Cortex of kidney (tissue), 1 donor: Measurements from ENCODE around the gene GRID1.
"Not testable (repeated sequence)": the region's sequence is repeated elsewhere in the genome, so short reads cannot be mapped to it uniquely, and the experiment has no call there.

ENCODE experiments used
- DNase-seq: peaks from one replicate; lab custom pipeline; 2025; lab: John Stamatoyannopoulos, UW

GRID1 gene

DNA sequence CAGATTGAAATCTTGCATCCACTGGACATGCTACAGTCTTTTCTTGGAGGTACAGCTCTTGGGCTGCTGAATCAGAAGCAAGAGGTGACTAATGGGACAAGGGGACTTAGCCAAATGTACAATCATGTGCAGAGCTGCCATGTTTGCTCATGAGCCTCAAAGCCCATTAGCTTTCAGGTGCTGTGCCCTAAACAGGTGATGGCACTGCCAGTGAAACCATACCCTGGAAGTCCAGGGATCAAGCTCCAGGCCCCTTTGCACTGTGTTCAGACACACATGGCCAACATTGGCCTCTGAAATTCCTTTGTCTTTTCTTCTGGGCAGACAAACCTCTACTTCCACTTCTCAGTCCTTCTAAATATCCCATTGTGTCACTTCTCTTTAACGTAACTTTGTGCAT, 328.2 kb downstream of the GRID1 start:
- no peak for DNase-seq

GRCh38 chr10:86037096-86037495, 329.5 kb downstream of the GRID1 start:
- no peak for DNase-seq

DNA sequence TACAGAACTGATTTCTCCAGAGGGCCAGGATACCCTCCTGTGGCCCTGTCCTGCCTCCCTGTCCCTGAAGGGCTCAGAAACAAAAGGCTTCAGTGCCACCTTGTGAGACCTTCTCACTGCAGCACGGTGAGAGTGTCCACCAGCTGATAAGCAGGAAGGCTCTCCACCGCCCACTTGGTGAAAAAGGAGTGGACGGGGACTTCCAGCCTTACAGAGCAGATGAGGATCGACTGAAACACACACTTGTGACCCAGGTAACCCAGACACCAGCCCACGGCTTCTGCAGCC, 330.1 kb downstream of the GRID1 start:
- DNase-seq: no peak

GRCh38 chr10:86035791-86036543, 330.6 kb downstream of the GRID1 start:
- no peak for DNase-seq

DNA sequence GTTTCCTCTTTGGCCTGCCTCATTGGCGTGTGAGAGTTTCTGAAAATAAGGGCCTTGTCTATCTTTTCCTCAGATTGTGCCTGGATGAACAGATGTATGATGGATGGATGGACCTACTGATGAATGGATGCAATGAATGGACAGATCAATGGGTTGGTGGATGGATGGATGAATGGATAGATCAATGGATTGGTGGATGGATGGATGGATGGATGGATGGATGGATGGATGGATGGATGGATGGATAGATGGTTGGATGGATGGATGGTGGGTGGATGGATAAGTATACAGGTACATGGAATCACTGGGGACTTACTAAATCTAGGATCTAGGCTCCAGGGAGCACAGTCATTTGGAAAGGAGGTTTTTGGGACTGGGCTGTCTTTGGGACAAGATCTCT, 331.9 kb downstream of the GRID1 start:
- DNase-seq: no peak

GRCh38 chr10:86033581-86033980, 333.0 kb downstream of the GRID1 start:
- DNase-seq: no peak

GRCh38 chr10:86032087-86032486, 334.5 kb downstream of the GRID1 start:
- not testable (repeated sequence) for DNase-seq

DNA sequence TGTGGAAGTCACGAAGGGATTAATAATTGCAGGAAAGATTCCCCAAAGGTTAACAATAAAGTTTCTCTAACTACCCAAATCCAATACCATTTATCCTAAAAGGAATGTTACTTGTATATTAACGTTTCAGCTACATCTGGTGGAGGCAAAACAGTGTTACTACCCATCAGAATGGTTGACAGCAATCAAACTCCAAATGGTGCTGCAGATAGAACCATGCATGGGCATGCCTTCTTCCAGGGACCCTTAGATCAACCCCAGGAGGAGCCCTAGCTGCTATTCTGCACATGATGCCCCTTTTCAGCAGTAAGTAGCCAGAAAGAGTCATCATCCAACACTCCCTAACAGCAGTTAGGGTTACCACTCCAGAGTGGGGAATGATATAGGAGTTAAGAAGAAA, 336.3 kb downstream of the GRID1 start:
- DNase-seq: no peak

DNA sequence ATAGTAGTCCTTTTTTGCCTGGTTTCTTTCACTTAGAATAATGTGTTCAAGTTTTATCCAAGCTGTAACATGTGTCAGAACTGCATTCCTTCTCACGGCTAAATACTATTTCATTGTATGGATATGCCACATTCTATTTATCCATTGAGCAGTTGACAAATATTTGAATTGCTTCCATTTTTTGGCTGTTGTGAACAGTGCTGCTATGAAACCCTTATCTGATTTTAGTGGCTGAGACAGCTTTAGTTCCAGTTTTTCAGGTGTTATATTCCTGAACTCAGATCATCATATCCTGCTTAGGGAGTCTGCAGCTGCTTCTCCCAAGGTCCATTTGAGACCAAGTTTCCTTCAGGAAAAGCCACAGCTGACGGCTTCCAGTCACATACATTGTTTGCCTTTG, 339.2 kb downstream of the GRID1 start:
- DNase-seq: no peak

- DNase-seq: no peak
Measured at GRCh38 chr10:86025509-86025908, 341.1 kb downstream of the GRID1 start.

DNA sequence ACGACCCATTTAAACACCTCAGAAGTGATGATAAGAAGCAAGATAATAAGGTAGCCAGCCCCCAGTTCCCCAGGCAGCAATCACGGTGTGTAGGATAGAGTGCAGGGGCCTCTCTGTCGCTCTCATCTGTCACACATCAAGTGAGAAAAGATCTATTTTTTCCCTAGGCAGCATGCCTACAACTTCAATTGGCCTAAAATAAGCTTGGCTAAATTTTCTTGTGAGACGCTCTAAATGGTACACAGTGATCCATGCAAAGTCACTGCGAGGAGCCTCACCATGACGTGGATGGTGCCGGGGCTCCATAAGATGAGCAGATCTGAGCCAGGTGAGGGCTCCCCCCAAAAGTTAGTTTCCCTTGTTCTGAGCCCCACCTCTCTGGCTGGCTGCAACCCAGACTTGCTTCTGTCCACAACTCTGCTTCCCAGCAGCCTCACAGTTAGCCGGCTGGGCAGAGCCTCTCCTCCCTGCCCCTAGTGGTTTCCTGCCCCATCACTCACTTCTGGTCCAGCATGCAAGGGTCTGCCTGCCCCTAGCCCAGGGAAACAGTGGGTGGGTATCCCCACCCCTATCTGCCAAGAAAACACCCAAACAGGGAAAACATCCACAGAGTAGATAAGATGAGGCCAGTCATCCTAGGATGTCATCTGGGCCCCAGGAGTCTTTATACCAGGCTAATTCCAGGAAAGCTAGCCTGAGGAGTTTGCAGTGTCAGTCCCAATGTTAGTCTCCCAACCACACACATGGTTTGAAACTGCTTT, 342.1 kb downstream of the GRID1 start:
- DNase-seq: no peak

DNA sequence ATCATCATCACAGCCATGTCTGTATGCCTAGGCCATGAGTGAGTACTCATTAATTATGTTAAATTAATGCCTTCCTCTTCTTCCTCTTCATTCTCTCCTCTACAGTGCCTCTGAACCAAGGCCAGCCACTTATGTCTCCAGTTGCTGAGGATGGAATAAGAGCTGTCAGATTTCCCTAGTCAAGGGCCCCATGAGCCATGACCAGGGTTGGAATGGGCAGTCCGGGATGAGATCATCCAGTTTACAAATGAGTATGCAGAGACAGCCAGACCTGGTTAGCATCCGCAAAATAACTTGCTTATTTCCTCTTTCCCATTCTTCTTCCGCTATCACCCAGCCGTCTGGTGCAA, 342.7 kb downstream of the GRID1 start:
- DNase-seq: no peak

DNA sequence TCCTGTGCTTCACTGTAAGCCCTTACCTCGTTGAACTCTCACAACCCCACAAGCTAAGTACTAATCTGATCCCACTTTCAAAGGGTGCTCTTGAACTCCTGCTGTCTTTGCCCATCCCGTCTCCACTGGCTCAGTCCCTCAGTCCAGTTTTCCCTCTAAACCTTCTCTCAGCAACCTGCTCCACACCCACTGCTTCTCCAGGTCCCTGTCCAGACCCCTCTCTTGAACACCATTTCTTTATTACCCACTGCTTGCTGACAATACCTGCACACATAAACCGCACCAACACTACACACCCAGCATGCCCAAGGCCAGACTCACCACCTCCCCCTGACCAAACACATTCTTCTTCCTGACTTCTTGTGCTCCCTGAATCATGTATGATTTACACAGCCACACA, 343.3 kb downstream of the GRID1 start:
- DNase-seq: no peak

DNA sequence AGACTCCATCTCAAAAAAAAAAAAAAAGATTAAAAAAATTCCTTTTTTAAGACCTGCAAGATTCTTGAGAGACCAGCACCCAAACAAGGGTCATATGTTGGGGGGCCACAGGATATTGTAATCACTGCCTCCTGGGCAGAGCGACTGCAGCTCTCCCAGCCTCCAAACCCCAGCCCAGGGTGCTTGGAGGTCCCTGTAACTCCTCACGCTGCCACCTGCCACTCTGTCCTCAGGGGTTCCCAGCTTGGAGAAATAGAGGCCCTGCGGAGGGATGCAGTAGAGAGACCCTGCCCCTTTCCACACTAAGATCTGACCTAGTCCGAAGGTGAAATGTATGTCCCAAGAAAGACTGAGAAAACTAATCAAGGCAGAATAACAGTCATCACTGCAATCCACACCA, 343.7 kb downstream of the GRID1 start:
- no peak for DNase-seq

DNA sequence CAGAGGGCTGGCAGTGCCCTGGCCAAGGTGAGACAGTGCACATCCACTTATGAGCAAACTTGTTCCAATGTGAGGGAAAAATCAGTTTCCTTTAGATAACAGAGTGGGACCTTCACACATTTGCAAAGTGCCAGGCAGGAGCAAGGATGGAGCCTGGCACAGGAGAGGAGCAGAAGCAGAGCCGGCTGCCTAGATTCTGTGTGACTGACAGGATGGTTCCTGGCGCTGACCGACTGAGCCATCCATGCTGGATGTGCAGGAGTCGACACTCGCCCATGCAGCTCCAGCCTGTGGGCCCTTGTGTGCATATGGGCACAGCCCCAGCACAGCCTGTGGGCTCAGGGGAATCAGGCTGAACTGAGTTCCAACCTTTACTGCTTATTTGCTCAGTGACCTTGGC, 346.5 kb downstream of the GRID1 start:
- DNase-seq: no peak

- no peak for DNase-seq
Measured at GRCh38 chr10:86019141-86019540, 347.5 kb downstream of the GRID1 start.

DNA sequence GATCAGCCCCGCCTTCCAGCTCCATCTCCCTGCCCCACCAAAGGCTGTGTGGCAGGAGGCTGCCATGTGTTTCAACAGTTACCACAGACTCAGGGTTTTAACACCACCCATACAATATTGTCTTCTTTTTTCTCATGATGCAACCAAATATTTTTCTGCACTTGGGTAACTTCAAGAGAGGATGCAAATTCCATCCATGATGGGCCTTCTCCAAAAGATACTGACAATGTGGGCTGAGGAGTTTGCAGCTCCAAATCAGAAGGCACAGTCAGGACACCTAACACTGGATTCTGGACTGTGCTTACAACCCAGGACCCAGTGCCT, 347.9 kb downstream of the GRID1 start:
- no peak for DNase-seq

- no peak for DNase-seq
Measured at GRCh38 chr10:86017841-86018734, 348.5 kb downstream of the GRID1 start.

DNA sequence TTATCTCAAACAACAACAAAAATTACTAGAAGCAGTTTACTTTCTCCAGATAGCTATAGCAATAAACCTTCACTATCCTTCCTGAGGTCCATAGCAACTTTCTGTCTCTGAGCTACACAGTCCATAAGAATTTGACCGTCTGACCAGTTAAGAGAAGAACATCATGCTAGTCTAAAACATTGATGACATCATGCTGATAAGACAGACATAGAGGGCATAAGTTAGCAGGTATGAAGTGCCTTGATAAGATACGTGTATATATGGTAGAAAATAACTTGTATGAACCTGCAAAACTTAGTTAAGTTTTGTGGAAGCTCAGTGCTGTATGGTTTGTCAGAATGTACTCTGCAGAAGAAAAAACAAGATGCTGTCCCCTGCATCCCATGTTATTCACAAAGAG, 353.0 kb downstream of the GRID1 start:
- no peak for DNase-seq

GRCh38 chr10:86007171-86007570, 359.4 kb downstream of the GRID1 start:
- no peak for DNase-seq

- DNase-seq: no peak
Measured at GRCh38 chr10:86004337-86004736, 362.3 kb downstream of the GRID1 start.

DNA sequence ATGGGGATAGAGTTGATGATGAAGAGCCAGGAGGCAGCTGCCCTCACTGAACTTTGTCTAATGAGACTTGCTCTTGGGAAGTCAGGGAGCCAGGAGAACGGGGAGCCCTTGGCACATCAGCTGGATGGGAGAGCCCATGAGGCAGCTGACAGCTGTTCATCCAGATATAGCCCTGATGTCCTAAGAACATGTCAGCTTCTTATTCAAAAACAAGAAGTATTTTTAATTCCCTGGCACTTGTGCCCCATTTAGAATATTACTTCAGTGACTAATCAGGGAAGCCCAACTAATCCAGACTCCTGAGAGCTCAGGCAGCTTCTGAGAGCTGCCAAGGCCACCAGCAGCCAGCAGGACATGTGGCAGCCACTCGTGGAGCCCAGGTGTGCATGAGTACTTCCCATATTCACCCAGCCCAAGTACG, 363.4 kb downstream of the GRID1 start:
- no peak for DNase-seq

- no peak for DNase-seq
Measured at GRCh38 chr10:86001521-86001920, 365.1 kb downstream of the GRID1 start.
